K562 (cell line): ENCODE data around the gene OR51F1. TPM values are rescaled to one million over a fixed set of nuclear protein-coding genes. Genes with fewer than 3 reads are reported as not detected.

Source experiments
- CSDE1 ChIP-seq, 2 experiments: fragments of 450-650 bp; IDR thresholded peaks; 2 replicates each; pipeline ENCODE4 v1.6.1; 2016; ENCODE audit warnings: mild to moderate bottlenecking in 1 of 2
- CUX1 ChIP-seq: fragments of 200-800 bp; sonication (Bioruptor generic); IDR thresholded peaks from 2 replicates; pipeline ENCODE4 v1.6.1; 2016; ENCODE audit warnings: missing genetic modification characterization, missing compliant biosample characterization
- ELF2 ChIP-seq: fragments of 250-450 bp; sonication (Bioruptor Pico); IDR thresholded peaks from 2 replicates; pipeline ENCODE4 v1.5.0; 2021; ENCODE audit warnings: mild to moderate bottlenecking
- ETV1 ChIP-seq: fragments of 450-650 bp; conservative IDR thresholded peaks from 2 replicates; pipeline ENCODE4 v1.6.1; 2016; ENCODE audit warnings: missing genetic modification characterization, control low read depth, low read depth, missing compliant biosample characterization
- FOXA3 ChIP-seq, 2 experiments: fragments of 450-650 bp in 1 of 2; sonication (generic) in 1 of 2; formaldehyde crosslinking; IDR thresholded peaks in 1 of 2; conservative IDR thresholded peaks in 1 of 2; 2 replicates each; pipeline versions ENCODE4 v1.4.0 to v1.8.0; 2020 to 2022; ENCODE audit warnings: mild to moderate bottlenecking in 2 of 2, missing genetic modification reagents in 1 of 2
- FOXM1 ChIP-seq, 2 experiments: fragments of 450-650 bp in 1 of 2; sonication (generic) in 1 of 2; formaldehyde crosslinking in 1 of 2; IDR thresholded peaks; 2 replicates each; pipeline versions ENCODE4 v1.6.1 to v1.9.0; 2017 to 2022; ENCODE audit warnings: low read depth in 2 of 2, mild to moderate bottlenecking in 2 of 2, missing genetic modification reagents in 1 of 2, moderate library complexity in 1 of 2
- HMBOX1 ChIP-seq: sonication (generic); IDR thresholded peaks from 2 replicates; pipeline ENCODE4 v1.6.1; 2016
- HMG20B ChIP-seq: fragments of 250-450 bp; sonication (Bioruptor Pico); IDR thresholded peaks from 2 replicates; pipeline ENCODE4 v1.5.0; 2021; ENCODE audit warnings: mild to moderate bottlenecking
- MCM2 ChIP-seq: fragments of 450-650 bp; IDR thresholded peaks from 2 replicates; pipeline ENCODE4 v1.6.1; 2017; ENCODE audit warnings: low read depth, mild to moderate bottlenecking
- MED1 ChIP-seq: sonication (generic); formaldehyde crosslinking; IDR thresholded peaks from 2 replicates; pipeline ENCODE4 v1.8.1; 2023; ENCODE audit warnings: missing genetic modification reagents, borderline replicate concordance
- SPI1 ChIP-seq: IDR thresholded peaks from 2 replicates; pipeline ENCODE4 v1.6.1; 2011; ENCODE audit warnings: low read depth, low read length, control low read depth, borderline replicate concordance
- SRF ChIP-seq, 2 experiments: fragments of 250-450, 450-650 bp in 1 of 2; sonication (Bioruptor Pico) in 1 of 2; sonication (generic) in 1 of 2; formaldehyde crosslinking; IDR thresholded peaks; 2 replicates each; pipeline versions ENCODE4 v1.5.0 to v1.5.1; 2020 to 2022; ENCODE audit warnings: mild to moderate bottlenecking in 1 of 2, missing genetic modification reagents in 1 of 2
- ZNF639 ChIP-seq, 2 experiments: fragments of 200-800 bp in 1 of 2; sonication (Bioruptor generic) in 1 of 2; sonication (generic) in 1 of 2; formaldehyde crosslinking in 1 of 2; IDR thresholded peaks in 1 of 2; conservative IDR thresholded peaks in 1 of 2; 2 replicates each; pipeline versions ENCODE4 v1.5.0 to v1.6.1; 2016 to 2020; ENCODE audit warnings: missing compliant biosample characterization in 1 of 2, missing genetic modification characterization in 1 of 2, missing genetic modification reagents in 1 of 2
- ZNF695 ChIP-seq: fragments of 450-650 bp; formaldehyde crosslinking; IDR thresholded peaks from 2 replicates; pipeline ENCODE4 v1.4.0; 2020; ENCODE audit warnings: mild to moderate bottlenecking, moderate library complexity
- polyA plus RNA-seq, 8 experiments: library from polyadenylated mRNA; depleted of rRNA in 4 of 8; stranded (reverse) in 5 of 8; unstranded in 3 of 8; fragments of >200 nt; fragmentation: Nextera tagmentation in 2 of 8; fragmentation: Illumina TruSeq in 1 of 8; extraction: Ambion mirVana in 2 of 8; extraction: Trizol in 1 of 8; gene quantifications; 2 replicates each; pipeline versions ENCODE4 v1.2.1 to v1.2.3, GENCODE V29; 2011 to 2014; ENCODE audit warnings: inconsistent platforms in 1 of 8, missing spikeins in 1 of 8
- total RNA-seq, 7 experiments: library from RNA; depleted of rRNA in 6 of 7; stranded (reverse); fragments of >200 nt in 6 of 7; fragmentation: Illumina TruSeq in 2 of 7; extraction: Trizol in 2 of 7; gene quantifications; 2 replicates each; pipeline versions ENCODE4 v1.2.1 to v1.2.3, GENCODE V29; 2011 to 2021; ENCODE audit warnings: low replicate concordance in 1 of 7

OR51F1 gene
- total and polyA plus RNA-seq, 9 of the 15 experiments (the other 6 are each of a cell fraction or from before 2014, with no cell fraction given), result not detected

GRCh38 chr11:4798427-4799183 is 28.9 kb upstream of the OR51F1 start (continued):
- TF ChIP-seq MCM2, result no peak
- no peak for TF ChIP-seq ELF2 (CRISPR knock-in tag)
- no peak for TF ChIP-seq SRF (CRISPR knock-in tag; IDR thresholded peaks at IDR 0.05)
- no peak for TF ChIP-seq FOXM1 (IDR thresholded peaks at IDR 0.05; ENCODE audit: low read depth)
- no peak for TF ChIP-seq FOXM1 (CRISPR knock-in tag; IDR thresholded peaks at IDR 0.05; ENCODE audit: low read depth)
- TF ChIP-seq MED1, result no peak
- no peak for TF ChIP-seq SPI1
- no peak for TF ChIP-seq CSDE1 (IDR thresholded peaks at IDR 0.05)
- no peak for TF ChIP-seq ETV1 (tag)
- TF ChIP-seq HMG20B (CRISPR knock-in tag), result no peak
- no peak for TF ChIP-seq HMBOX1
- no peak for TF ChIP-seq CUX1 (CRISPR knock-in tag)
- TF ChIP-seq ZNF639 (CRISPR knock-in tag; conservative IDR thresholded peaks at IDR 0.05 in 1 of 2, IDR thresholded peaks at IDR 0.05 in 1 of 2), result no peak
- no peak for TF ChIP-seq ZNF695
- no peak for TF ChIP-seq FOXA3 (CRISPR knock-in tag; conservative IDR thresholded peaks at IDR 0.05 in 1 of 2, IDR thresholded peaks at IDR 0.05 in 1 of 2)
- TF ChIP-seq, all 486 proteins: peak for 0
